Neural crest cell (in vitro differentiated cells): ENCODE measurements around the gene PCDHA10. TPM values are rescaled to one million over a fixed set of nuclear protein-coding genes. Genes with fewer than 3 reads are reported as not detected.
A peak's percentile ranks its signal among the peaks of the same experiment; 100 is the strongest.

Experiments used
- DNase-seq: peaks from one replicate; pipeline ENCODE4 v3.0.0; 2021; ENCODE audit warnings: low read depth, mixed read lengths, low spot score
- H3K27ac Mint-ChIP-seq: one replicate; pipeline ENCODE4 v1.8.0; 2021; ENCODE audit warnings: mild to moderate bottlenecking, mixed read lengths; ENCODE audit not compliant: unreplicated experiment
- H3K27me3 Mint-ChIP-seq: 2 replicates; pipeline ENCODE4 v1.8.0; 2021; ENCODE audit warnings: low read depth, mild to moderate bottlenecking, mixed read lengths
- H3K36me3 Mint-ChIP-seq: 2 replicates; pipeline ENCODE4 v1.8.0; 2021; ENCODE audit warnings: low read depth, mild to moderate bottlenecking, mixed read lengths
- H3K4me1 Mint-ChIP-seq: 2 replicates; pipeline ENCODE4 v1.8.0; 2021; ENCODE audit warnings: mixed read lengths
- H3K4me3 Mint-ChIP-seq: one replicate; pipeline ENCODE4 v1.8.0; 2021; ENCODE audit warnings: mild to moderate bottlenecking, mixed read lengths
- H3K9me3 Mint-ChIP-seq: 2 replicates; pipeline ENCODE4 v1.8.0; 2021; ENCODE audit warnings: mixed read lengths
- total RNA-seq: library from RNA; stranded (reverse); gene quantifications from 2 replicates; pipeline ENCODE4 v1.2.1, GENCODE V29; 2021
- TF ChIP-seq, protein P1 (sequence below): fragments of 200-600 bp; sonication (generic); conservative IDR thresholded peaks from 2 replicates; pipeline ENCODE4 v1.5.0; 2021; ENCODE audit warnings: antibody characterized with exemption, mild to moderate bottlenecking

PCDHA10 gene
- total RNA-seq, 1 donor from 2014 or later: 7.3 TPM

DNA sequence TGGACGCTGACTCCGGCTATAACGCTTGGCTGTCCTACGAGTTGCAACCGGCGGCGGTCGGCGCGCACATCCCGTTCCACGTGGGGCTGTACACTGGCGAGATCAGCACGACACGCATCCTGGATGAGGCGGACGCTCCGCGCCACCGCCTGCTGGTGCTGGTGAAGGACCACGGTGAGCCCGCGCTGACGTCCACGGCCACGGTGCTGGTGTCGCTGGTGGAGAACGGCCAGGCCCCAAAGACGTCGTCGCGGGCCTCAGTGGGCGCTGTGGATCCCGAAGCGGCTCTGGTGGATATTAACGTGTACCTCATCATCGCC, 21.5 kb downstream of the PCDHA10 start:
- Mint-ChIP-seq H3K27me3 (no peaks in the 10 kb centered on the region), H3K36me3 (peaks cover 67% of the 10 kb centered on the region), H3K4me3 (no peak overlapping the region), H3K4me1 (peaks cover 15% of the 10 kb centered on the region), H3K9me3 (peaks cover 15% of the 10 kb centered on the region), H3K27ac (no peak overlapping the region)
- DNase-seq: no peak
- TF ChIP-seq, protein P1, sequence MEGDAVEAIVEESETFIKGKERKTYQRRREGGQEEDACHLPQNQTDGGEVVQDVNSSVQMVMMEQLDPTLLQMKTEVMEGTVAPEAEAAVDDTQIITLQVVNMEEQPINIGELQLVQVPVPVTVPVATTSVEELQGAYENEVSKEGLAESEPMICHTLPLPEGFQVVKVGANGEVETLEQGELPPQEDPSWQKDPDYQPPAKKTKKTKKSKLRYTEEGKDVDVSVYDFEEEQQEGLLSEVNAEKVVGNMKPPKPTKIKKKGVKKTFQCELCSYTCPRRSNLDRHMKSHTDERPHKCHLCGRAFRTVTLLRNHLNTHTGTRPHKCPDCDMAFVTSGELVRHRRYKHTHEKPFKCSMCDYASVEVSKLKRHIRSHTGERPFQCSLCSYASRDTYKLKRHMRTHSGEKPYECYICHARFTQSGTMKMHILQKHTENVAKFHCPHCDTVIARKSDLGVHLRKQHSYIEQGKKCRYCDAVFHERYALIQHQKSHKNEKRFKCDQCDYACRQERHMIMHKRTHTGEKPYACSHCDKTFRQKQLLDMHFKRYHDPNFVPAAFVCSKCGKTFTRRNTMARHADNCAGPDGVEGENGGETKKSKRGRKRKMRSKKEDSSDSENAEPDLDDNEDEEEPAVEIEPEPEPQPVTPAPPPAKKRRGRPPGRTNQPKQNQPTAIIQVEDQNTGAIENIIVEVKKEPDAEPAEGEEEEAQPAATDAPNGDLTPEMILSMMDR: no peak

DNA sequence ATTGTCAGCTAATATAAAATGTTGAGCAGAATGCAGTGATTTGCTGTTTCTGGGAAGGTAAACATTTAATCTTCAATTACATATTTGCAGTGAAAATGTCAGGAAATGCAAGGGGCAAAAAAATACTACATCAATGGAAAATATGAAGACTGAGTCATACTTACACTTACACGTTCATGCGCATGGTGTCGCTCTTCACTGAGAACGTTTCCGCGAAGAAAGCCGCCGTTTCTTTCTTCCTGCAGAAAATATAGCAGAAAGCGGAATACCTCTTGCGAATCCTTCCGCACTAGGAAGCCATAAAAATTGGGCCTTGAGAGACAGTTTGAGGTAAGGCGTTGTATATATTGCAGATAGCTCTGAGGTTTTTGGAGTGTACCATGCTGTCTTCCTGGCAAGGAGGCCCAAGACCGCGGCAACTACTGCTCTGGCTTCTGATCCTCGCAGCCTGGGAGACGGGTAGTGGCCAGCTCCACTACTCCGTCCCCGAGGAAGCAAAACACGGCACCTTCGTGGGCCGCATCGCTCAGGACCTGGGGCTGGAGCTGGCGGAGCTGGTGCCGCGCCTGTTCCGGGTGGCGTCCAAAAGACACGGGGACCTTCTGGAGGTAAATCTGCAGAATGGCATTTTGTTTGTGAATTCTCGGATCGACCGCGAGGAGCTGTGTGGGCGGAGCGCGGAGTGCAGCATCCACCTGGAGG, 26.3 kb downstream of the PCDHA10 start, which contains the start of gene PCDHA13:
TSS of gene PCDHA13 (plus strand) at position 236 of the 702 bp plus-strand sequence. CDS start at position 381, 145 bp downstream.
- H3K27me3 Mint-ChIP-seq: no peaks in the 10 kb centered on the region
- no peak within 1 kb of the TSS for H3K4me3 Mint-ChIP-seq
- no peaks in the 10 kb centered on the region for H3K4me1 Mint-ChIP-seq
- no peak for DNase-seq
- no peak within 1 kb of the TSS for H3K27ac Mint-ChIP-seq
- peaks cover 11% of the 10 kb centered on the region for H3K9me3 Mint-ChIP-seq
- TF ChIP-seq, protein P1: no peak
- H3K36me3 Mint-ChIP-seq: peaks cover 53% of the 10 kb centered on the region

DNA sequence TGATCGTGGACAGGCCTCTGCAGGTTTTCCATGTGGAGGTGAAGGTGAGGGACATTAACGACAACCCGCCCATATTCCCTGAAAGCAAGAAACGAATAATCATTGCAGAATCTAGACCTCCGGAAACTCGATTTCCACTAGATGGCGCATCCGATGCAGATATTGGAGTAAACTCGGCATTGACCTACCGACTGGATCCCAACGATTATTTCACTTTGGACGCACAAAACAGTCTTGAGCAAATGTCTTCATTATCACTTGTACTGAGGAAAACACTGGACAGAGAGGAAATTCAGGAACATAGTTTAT, 26.8 kb downstream of the PCDHA10 start:
- peaks cover 13% of the 10 kb centered on the region for H3K9me3 Mint-ChIP-seq
- H3K4me3 Mint-ChIP-seq: no peak overlapping the region
- DNase-seq: no peak
- H3K27ac Mint-ChIP-seq: no peak overlapping the region
- H3K27me3 Mint-ChIP-seq: no peaks in the 10 kb centered on the region
- H3K4me1 Mint-ChIP-seq: no peaks in the 10 kb centered on the region
- TF ChIP-seq, protein P1: peak; percentile 30
- H3K36me3 Mint-ChIP-seq: peaks cover 57% of the 10 kb centered on the region

DNA sequence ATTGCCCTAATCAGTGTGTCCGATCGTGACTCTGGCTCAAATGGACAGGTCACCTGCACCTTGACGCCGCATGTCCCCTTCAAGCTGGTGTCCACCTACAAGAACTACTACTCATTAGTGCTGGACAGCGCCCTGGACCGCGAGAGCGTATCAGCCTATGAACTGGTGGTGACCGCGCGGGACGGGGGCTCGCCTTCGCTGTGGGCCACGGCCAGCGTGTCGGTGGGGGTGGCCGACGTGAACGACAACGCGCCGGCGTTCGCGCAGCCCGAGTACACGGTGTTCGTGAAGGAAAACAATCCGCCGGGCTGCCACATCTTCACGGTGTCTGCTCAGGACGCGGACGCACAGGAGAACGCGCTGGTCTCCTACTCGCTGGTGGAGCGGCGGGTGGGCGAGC, 27.7 kb downstream of the PCDHA10 start:
- DNase-seq: no peak
- no peaks in the 10 kb centered on the region for H3K4me1 Mint-ChIP-seq
- TF ChIP-seq, protein P1: no peak
- peaks cover 57% of the 10 kb centered on the region for H3K36me3 Mint-ChIP-seq
- no peak overlapping the region for H3K27ac Mint-ChIP-seq
- H3K4me3 Mint-ChIP-seq: no peak overlapping the region
- no peaks in the 10 kb centered on the region for H3K27me3 Mint-ChIP-seq
- H3K9me3 Mint-ChIP-seq: peaks cover 13% of the 10 kb centered on the region

DNA sequence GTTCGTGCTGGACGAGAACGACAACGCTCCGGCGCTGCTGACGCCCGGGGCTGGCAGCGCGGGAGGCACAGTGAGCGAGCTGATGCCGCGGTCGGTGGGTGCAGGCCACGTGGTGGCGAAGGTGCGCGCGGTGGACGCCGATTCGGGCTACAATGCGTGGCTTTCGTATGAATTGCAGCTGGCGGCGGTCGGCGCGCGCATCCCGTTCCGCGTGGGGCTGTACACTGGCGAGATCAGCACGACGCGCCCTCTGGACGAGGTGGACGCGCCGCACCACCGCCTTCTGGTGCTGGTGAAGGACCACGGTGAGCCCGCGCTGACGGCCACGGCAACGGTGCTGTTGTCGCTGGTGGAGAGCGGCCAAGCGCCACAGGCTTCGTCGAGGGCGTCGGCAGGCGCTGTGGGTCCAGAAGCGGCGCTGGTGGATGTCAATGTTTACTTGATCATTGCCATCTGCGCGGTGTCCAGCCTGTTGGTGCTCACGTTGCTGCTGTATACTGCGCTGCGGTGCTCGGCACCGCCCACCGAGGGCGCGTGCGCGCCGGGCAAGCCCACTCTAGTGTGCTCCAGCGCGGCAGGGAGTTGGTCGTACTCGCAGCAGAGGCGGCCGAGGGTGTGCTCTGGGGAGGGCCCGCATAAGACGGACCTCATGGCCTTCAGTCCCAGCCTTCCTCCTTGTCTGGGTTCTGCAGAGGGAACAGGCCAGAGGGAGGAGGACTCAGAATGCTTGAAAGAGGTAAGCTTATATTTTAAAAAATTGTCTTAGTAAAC, 28.4 kb downstream of the PCDHA10 start:
- Mint-ChIP-seq H3K9me3 (peaks cover 13% of the 10 kb centered on the region), H3K4me1 (no peaks in the 10 kb centered on the region), H3K27ac (no peak overlapping the region), H3K4me3 (no peak overlapping the region), H3K36me3 (peaks cover 56% of the 10 kb centered on the region), H3K27me3 (no peaks in the 10 kb centered on the region)
- TF ChIP-seq, protein P1: no peak
- DNase-seq: no peak
